HEK293 (cell line): ENCODE data around the gene C9orf43.

Source experiments
- KLF16 ChIP-seq: fragments of 450-650 bp; formaldehyde crosslinking; IDR thresholded peaks from 2 replicates; pipeline ENCODE4 v1.5.1; 2017; ENCODE audit warnings: missing biosample characterization, missing genetic modification characterization
- ZBTB21 ChIP-seq: fragments of 450-650 bp; formaldehyde crosslinking; IDR thresholded peaks from 2 replicates; pipeline ENCODE4 v1.5.1; 2017; ENCODE audit warnings: missing biosample characterization, missing genetic modification characterization
- ZBTB8A ChIP-seq: fragments of 450-650 bp; formaldehyde crosslinking; IDR thresholded peaks from 2 replicates; pipeline ENCODE4 v1.5.1; 2016; ENCODE audit warnings: missing biosample characterization, missing genetic modification characterization
- ZNF621 ChIP-seq: fragments of 450-650 bp; formaldehyde crosslinking; IDR thresholded peaks from 2 replicates; pipeline ENCODE4 v1.5.1; 2017; ENCODE audit warnings: missing biosample characterization, missing genetic modification characterization
- ZNF768 ChIP-seq: fragments of 450-650 bp; formaldehyde crosslinking; IDR thresholded peaks from 2 replicates; pipeline ENCODE4 v1.5.1; 2018; ENCODE audit warnings: missing biosample characterization, mild to moderate bottlenecking, missing genetic modification characterization
- ZNF843 ChIP-seq: fragments of 450-650 bp; formaldehyde crosslinking; IDR thresholded peaks from 2 replicates; pipeline ENCODE4 v1.5.1; 2016; ENCODE audit warnings: missing biosample characterization, missing genetic modification characterization
- TF ChIP-seq, protein P1 (sequence below): fragments of 450-650 bp; formaldehyde crosslinking; IDR thresholded peaks from 2 replicates; pipeline ENCODE4 v1.5.1; 2017; ENCODE audit warnings: missing biosample characterization, missing genetic modification characterization
- TF ChIP-seq, protein P2 (sequence below): fragments of 450-650 bp; formaldehyde crosslinking; IDR thresholded peaks from 2 replicates; pipeline ENCODE4 v1.5.1; 2016; ENCODE audit warnings: missing biosample characterization, missing genetic modification characterization
- TF ChIP-seq, protein P3 (sequence below): fragments of 450-650 bp; formaldehyde crosslinking; IDR thresholded peaks from 2 replicates; pipeline ENCODE4 v1.5.1; 2016; ENCODE audit warnings: missing biosample characterization, missing genetic modification characterization
- TF ChIP-seq, protein P4 (sequence below): fragments of 450-650 bp; formaldehyde crosslinking; IDR thresholded peaks from 2 replicates; pipeline ENCODE4 v1.5.1; 2016; ENCODE audit warnings: missing biosample characterization, missing genetic modification characterization
- TF ChIP-seq, protein P5 (sequence below): fragments of 450-650 bp; formaldehyde crosslinking; IDR thresholded peaks from 2 replicates; pipeline ENCODE4 v1.5.1; 2017; ENCODE audit warnings: missing biosample characterization, missing genetic modification characterization

DNA sequence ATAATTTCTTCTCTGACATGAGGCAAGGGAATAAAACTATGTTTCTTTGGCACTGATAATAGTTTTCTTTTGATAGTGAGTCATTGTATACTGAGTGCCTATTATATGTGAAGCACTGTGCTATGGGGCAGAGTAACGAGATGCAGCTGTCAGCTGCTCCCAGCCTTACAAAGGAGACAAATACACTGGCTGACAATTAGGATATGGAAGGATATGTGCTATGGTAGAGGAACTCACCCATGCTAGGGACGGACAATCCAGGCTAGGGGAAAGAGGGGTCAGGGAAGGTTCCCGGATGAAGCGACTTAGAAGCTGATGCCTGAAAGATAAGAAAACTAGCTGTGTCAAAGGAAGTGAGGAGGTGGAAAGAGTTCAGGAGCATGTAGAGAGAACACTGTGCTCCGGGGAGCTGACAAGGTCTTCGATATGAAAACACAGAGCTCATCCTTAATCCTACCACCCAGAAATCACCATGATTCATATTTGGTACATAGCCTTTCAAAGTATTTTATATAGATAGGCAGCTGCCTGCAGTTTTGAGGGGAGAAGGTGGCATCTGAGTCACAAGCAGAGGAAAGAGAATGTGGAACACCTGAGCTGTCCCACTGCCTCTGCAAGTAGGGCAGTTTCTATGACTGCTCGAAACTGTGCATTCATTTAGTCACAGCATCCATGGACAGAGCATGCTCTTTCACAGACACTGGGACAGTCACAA lies 49.1 kb upstream of the C9orf43 start:
- TF ChIP-seq ZNF843 (tag by site-specific recombination) (no peak), KLF16 (tag by site-specific recombination) (no peak), ZBTB21 (no peak), ZBTB8A (tag by site-specific recombination) (no peak), ZNF768 (tag by site-specific recombination) (no peak), ZNF621 (tag by site-specific recombination) (no peak)
- TF ChIP-seq, protein P1, sequence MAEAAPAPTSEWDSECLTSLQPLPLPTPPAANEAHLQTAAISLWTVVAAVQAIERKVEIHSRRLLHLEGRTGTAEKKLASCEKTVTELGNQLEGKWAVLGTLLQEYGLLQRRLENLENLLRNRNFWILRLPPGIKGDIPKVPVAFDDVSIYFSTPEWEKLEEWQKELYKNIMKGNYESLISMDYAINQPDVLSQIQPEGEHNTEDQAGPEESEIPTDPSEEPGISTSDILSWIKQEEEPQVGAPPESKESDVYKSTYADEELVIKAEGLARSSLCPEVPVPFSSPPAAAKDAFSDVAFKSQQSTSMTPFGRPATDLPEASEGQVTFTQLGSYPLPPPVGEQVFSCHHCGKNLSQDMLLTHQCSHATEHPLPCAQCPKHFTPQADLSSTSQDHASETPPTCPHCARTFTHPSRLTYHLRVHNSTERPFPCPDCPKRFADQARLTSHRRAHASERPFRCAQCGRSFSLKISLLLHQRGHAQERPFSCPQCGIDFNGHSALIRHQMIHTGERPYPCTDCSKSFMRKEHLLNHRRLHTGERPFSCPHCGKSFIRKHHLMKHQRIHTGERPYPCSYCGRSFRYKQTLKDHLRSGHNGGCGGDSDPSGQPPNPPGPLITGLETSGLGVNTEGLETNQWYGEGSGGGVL (tag by site-specific recombination) = no peak
- TF ChIP-seq, protein P2, sequence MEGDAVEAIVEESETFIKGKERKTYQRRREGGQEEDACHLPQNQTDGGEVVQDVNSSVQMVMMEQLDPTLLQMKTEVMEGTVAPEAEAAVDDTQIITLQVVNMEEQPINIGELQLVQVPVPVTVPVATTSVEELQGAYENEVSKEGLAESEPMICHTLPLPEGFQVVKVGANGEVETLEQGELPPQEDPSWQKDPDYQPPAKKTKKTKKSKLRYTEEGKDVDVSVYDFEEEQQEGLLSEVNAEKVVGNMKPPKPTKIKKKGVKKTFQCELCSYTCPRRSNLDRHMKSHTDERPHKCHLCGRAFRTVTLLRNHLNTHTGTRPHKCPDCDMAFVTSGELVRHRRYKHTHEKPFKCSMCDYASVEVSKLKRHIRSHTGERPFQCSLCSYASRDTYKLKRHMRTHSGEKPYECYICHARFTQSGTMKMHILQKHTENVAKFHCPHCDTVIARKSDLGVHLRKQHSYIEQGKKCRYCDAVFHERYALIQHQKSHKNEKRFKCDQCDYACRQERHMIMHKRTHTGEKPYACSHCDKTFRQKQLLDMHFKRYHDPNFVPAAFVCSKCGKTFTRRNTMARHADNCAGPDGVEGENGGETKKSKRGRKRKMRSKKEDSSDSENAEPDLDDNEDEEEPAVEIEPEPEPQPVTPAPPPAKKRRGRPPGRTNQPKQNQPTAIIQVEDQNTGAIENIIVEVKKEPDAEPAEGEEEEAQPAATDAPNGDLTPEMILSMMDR = no peak
- TF ChIP-seq, protein P3, sequence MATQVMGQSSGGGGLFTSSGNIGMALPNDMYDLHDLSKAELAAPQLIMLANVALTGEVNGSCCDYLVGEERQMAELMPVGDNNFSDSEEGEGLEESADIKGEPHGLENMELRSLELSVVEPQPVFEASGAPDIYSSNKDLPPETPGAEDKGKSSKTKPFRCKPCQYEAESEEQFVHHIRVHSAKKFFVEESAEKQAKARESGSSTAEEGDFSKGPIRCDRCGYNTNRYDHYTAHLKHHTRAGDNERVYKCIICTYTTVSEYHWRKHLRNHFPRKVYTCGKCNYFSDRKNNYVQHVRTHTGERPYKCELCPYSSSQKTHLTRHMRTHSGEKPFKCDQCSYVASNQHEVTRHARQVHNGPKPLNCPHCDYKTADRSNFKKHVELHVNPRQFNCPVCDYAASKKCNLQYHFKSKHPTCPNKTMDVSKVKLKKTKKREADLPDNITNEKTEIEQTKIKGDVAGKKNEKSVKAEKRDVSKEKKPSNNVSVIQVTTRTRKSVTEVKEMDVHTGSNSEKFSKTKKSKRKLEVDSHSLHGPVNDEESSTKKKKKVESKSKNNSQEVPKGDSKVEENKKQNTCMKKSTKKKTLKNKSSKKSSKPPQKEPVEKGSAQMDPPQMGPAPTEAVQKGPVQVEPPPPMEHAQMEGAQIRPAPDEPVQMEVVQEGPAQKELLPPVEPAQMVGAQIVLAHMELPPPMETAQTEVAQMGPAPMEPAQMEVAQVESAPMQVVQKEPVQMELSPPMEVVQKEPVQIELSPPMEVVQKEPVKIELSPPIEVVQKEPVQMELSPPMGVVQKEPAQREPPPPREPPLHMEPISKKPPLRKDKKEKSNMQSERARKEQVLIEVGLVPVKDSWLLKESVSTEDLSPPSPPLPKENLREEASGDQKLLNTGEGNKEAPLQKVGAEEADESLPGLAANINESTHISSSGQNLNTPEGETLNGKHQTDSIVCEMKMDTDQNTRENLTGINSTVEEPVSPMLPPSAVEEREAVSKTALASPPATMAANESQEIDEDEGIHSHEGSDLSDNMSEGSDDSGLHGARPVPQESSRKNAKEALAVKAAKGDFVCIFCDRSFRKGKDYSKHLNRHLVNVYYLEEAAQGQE (tag by site-specific recombination) = no peak
- TF ChIP-seq, protein P4, sequence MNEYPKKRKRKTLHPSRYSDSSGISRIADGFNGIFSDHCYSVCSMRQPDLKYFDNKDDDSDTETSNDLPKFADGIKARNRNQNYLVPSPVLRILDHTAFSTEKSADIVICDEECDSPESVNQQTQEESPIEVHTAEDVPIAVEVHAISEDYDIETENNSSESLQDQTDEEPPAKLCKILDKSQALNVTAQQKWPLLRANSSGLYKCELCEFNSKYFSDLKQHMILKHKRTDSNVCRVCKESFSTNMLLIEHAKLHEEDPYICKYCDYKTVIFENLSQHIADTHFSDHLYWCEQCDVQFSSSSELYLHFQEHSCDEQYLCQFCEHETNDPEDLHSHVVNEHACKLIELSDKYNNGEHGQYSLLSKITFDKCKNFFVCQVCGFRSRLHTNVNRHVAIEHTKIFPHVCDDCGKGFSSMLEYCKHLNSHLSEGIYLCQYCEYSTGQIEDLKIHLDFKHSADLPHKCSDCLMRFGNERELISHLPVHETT = no peak
- TF ChIP-seq, protein P5, sequence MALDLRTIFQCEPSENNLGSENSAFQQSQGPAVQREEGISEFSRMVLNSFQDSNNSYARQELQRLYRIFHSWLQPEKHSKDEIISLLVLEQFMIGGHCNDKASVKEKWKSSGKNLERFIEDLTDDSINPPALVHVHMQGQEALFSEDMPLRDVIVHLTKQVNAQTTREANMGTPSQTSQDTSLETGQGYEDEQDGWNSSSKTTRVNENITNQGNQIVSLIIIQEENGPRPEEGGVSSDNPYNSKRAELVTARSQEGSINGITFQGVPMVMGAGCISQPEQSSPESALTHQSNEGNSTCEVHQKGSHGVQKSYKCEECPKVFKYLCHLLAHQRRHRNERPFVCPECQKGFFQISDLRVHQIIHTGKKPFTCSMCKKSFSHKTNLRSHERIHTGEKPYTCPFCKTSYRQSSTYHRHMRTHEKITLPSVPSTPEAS (tag by site-specific recombination) = no peak
